ENCODE measurements around the gene PTPRK. TPM values are rescaled to one million over a fixed set of nuclear protein-coding genes. Genes with fewer than 3 reads are reported as not detected.

Gene PTPRK
- total RNA-seq, 1 experiment from 2014 or later, result 94.4 TPM

GRCh38 chr6:128121190-128121589 is 399.2 kb downstream of the PTPRK start:
- TF ChIP-seq CTCF (IDR thresholded peaks at IDR 0.05; ENCODE audit: insufficient read depth in 1 of 2, low read depth in 1 of 2, low read length in 1 of 2, severe bottlenecking in 1 of 2, unreplicated experiment in 1 of 2), result no peak

GRCh38 chr6:128118401-128118800 is 402.0 kb downstream of the PTPRK start:
- no TSS peak for BruUV-seq (replicated peaks)
- DNase-seq, result no peak
- CTCF ChIA-PET, result no interaction called here
- no peaks in the 10 kb centered on the region for H3K9me3 Mint-ChIP-seq (ENCODE audit: unreplicated experiment)
- no peaks in the 10 kb centered on the region; the same call in 1 of the 2 replicates for H3K36me3 ChIP-seq (ENCODE audit: control insufficient read depth, insufficient read depth, low read length)
- H3K27me3 ChIP-seq (replicated peaks; ENCODE audit: control insufficient read depth, insufficient read depth, low read length), result no peaks in the 10 kb centered on the region
- no peak for TF ChIP-seq CTCF (IDR thresholded peaks at IDR 0.05; ENCODE audit: insufficient read depth in 1 of 2, low read depth in 1 of 2, low read length in 1 of 2, severe bottlenecking in 1 of 2, unreplicated experiment in 1 of 2)
- H3K27ac Mint-ChIP-seq (ENCODE audit: unreplicated experiment), result no peak overlapping the region
- H3K9me3 ChIP-seq, result no peaks in the 10 kb centered on the region
- H3K27me3 Mint-ChIP-seq (ENCODE audit: insufficient read depth, unreplicated experiment), result no peaks in the 10 kb centered on the region
- no peak overlapping the region for H3K4me3 Mint-ChIP-seq (ENCODE audit: unreplicated experiment)
- no peaks in the 10 kb centered on the region for H3K4me1 ChIP-seq
- peaks cover 5% of the 10 kb centered on the region for H3K36me3 Mint-ChIP-seq (ENCODE audit: insufficient read depth, unreplicated experiment)
- no peak overlapping the region for H3K4me3 ChIP-seq (ENCODE audit: low read depth, low read length)
- POLR2A ChIA-PET, result no interaction called here
- intact Hi-C loops (cut with micrococcal nuclease; ENCODE audit: unreplicated experiment), result no loop called here
- H3K4me1 Mint-ChIP-seq (ENCODE audit: low read depth, unreplicated experiment), result peaks cover 7% of the 10 kb centered on the region

More at GRCh38 chr6:128121190-128121589, 399.2 kb downstream of the PTPRK start:
- ChIA-PET CTCF (no interaction called here), POLR2A (no interaction called here)
- BruUV-seq (replicated peaks), result no TSS peak
- Histone ChIP-seq H3K9me3 (no peaks in the 10 kb centered on the region), H3K27me3 (replicated peaks; ENCODE audit: control insufficient read depth, insufficient read depth, low read length) (no peaks in the 10 kb centered on the region), H3K4me3 (ENCODE audit: low read depth, low read length) (no peak overlapping the region), H3K4me1 (peaks cover 10% of the 10 kb centered on the region; the same call in 1 of the 2 replicates), H3K36me3 (ENCODE audit: control insufficient read depth, insufficient read depth, low read length) (no peaks in the 10 kb centered on the region; the same call in 1 of the 2 replicates)
- H3K36me3 Mint-ChIP-seq (ENCODE audit: insufficient read depth, unreplicated experiment), result peaks cover 5% of the 10 kb centered on the region
- DNase-seq, result no peak
- no peak overlapping the region for H3K27ac Mint-ChIP-seq (ENCODE audit: unreplicated experiment)
- intact Hi-C loops (cut with micrococcal nuclease; ENCODE audit: unreplicated experiment), result no loop called here
- H3K27me3 Mint-ChIP-seq (ENCODE audit: insufficient read depth, unreplicated experiment), result no peaks in the 10 kb centered on the region
- H3K4me3 Mint-ChIP-seq (ENCODE audit: unreplicated experiment), result no peak overlapping the region
- no peaks in the 10 kb centered on the region for H3K9me3 Mint-ChIP-seq (ENCODE audit: unreplicated experiment)
- H3K4me1 Mint-ChIP-seq (ENCODE audit: low read depth, unreplicated experiment), result peaks cover 16% of the 10 kb centered on the region

- Histone ChIP-seq H3K4me1 (no peaks in the 10 kb centered on the region), H3K4me3 (ENCODE audit: low read depth, low read length) (no peak overlapping the region), H3K9me3 (no peaks in the 10 kb centered on the region), H3K27me3 (replicated peaks; ENCODE audit: control insufficient read depth, insufficient read depth, low read length) (no peaks in the 10 kb centered on the region), H3K36me3 (ENCODE audit: control insufficient read depth, insufficient read depth, low read length) (no peaks in the 10 kb centered on the region; the same call in 1 of the 2 replicates)
- BruUV-seq (replicated peaks), result no TSS peak
- H3K4me1 Mint-ChIP-seq (ENCODE audit: low read depth, unreplicated experiment), result peaks cover 10% of the 10 kb centered on the region
- H3K27ac Mint-ChIP-seq (ENCODE audit: unreplicated experiment), result no peak overlapping the region
- H3K36me3 Mint-ChIP-seq (ENCODE audit: insufficient read depth, unreplicated experiment), result peaks cover 5% of the 10 kb centered on the region
- H3K9me3 Mint-ChIP-seq (ENCODE audit: unreplicated experiment), result no peaks in the 10 kb centered on the region
- intact Hi-C loops (cut with micrococcal nuclease; ENCODE audit: unreplicated experiment), result no loop called here
- TF ChIP-seq CTCF (IDR thresholded peaks at IDR 0.05; ENCODE audit: insufficient read depth in 1 of 2, low read depth in 1 of 2, low read length in 1 of 2, severe bottlenecking in 1 of 2, unreplicated experiment in 1 of 2), result no peak
- CTCF ChIA-PET, result no interaction called here
- no peak for DNase-seq
- no peaks in the 10 kb centered on the region for H3K27me3 Mint-ChIP-seq (ENCODE audit: insufficient read depth, unreplicated experiment)
- POLR2A ChIA-PET, result no interaction called here
- H3K4me3 Mint-ChIP-seq (ENCODE audit: unreplicated experiment), result no peak overlapping the region
Observed at GRCh38 chr6:128117916-128118315, 402.5 kb downstream of the PTPRK start.

Data from Caco-2 (cell line).